AG10803 (cell line): ENCODE data around the gene FGF2.

Source experiments
- DNase-seq: peaks from one replicate; pipeline ENCODE4 v3.0.0; 2010; ENCODE audit warnings: low read depth
- H3K4me3 ChIP-seq: 2 replicates; pipeline ENCODE4 v1.5.1; 2011; ENCODE audit warnings: mild to moderate bottlenecking, low read length, control low read depth
- TF ChIP-seq, protein P1 (sequence below): conservative IDR thresholded peaks from 2 replicates; pipeline ENCODE4 v1.5.1; 2011; ENCODE audit warnings: mild to moderate bottlenecking, low read length, control low read depth, inconsistent platforms

The FGF2 gene

DNA sequence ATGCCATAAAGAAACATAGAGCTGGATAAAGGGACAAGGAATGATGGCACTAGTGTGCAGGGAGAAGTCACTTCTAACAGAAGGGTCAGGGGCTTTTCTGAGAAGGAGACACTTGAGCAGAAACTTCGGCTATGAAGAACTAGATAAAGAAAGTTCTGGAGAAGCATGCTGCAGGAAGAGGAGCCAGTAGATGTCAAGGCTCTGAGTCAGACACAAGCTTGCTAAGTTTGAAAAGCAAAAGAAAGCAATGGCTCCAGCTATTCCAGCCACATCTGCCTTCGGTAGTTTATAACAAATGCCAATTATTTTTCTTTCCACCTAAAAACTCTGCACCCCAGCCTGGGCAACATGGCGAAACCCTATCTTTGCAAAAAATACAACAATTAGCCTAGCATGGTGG lies 88.3 kb downstream of the FGF2 start:
- DNase-seq: peak; percentile 69
- no peak overlapping the region for H3K4me3 ChIP-seq
- TF ChIP-seq, protein P1, sequence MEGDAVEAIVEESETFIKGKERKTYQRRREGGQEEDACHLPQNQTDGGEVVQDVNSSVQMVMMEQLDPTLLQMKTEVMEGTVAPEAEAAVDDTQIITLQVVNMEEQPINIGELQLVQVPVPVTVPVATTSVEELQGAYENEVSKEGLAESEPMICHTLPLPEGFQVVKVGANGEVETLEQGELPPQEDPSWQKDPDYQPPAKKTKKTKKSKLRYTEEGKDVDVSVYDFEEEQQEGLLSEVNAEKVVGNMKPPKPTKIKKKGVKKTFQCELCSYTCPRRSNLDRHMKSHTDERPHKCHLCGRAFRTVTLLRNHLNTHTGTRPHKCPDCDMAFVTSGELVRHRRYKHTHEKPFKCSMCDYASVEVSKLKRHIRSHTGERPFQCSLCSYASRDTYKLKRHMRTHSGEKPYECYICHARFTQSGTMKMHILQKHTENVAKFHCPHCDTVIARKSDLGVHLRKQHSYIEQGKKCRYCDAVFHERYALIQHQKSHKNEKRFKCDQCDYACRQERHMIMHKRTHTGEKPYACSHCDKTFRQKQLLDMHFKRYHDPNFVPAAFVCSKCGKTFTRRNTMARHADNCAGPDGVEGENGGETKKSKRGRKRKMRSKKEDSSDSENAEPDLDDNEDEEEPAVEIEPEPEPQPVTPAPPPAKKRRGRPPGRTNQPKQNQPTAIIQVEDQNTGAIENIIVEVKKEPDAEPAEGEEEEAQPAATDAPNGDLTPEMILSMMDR: no peak

DNA sequence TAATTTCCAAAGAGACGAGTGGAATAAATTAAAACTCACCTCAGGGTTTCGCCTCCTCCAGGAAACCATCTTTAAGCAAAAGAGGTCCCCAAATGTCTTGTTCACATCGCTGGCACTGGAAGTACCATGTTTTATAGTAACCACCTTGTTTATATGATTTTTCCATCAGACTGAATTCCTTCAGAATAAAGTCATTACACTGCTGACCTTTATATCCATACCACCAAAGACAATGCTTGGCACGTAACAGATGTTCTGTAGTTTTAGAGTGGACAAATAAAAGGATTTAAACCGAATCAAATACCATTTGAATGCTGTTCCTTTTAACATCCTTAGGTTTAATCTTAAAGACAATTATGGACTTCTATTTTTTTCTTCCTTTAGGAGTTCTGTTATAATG lies 91.1 kb downstream of the FGF2 start:
- TF ChIP-seq, protein P1: no peak
- DNase-seq: no peak
- no peak overlapping the region for H3K4me3 ChIP-seq

DNA sequence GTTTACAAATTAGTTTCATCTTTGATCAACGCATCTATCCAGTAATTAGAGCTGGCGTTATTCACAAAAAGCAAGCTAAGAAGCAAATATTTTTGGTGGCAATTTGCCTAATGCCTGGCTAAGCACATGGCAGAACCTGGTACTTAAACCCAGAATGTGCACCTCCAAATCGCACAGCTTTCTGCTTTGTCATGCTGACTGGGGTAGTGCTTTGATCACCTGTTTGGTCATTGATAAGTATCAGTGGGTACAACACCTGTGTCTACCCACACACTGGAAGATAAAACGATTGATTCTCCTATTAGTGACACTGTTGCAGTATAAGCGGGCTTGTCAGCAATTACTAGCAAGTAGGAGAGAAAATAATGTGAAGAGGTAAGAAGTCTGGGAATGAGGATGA lies 93.8 kb downstream of the FGF2 start:
- no peak for DNase-seq
- TF ChIP-seq, protein P1: no peak
- no peak overlapping the region for H3K4me3 ChIP-seq

DNA sequence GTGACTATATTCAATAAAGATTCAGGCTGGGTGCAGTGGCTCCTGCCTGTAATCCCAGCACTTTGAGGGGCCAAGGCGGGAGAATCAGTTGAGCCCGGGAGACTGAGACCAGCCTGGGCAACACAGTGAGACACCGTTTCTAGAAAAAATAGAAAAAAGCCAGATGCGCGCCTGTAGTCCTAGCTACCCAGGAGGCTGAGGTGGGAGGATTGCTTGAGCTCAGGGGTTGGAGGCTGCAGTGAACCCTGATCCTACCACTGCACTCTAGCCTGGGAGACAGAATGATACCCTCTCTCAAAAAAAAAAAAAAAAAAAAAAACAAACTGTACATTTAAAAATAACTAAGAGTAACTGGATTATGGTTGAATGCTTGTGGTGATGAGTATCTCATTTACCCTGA lies 94.7 kb downstream of the FGF2 start:
- DNase-seq: no peak
- peak overlapping the region; percentile 84 for H3K4me3 ChIP-seq
- TF ChIP-seq, protein P1: no peak

DNA sequence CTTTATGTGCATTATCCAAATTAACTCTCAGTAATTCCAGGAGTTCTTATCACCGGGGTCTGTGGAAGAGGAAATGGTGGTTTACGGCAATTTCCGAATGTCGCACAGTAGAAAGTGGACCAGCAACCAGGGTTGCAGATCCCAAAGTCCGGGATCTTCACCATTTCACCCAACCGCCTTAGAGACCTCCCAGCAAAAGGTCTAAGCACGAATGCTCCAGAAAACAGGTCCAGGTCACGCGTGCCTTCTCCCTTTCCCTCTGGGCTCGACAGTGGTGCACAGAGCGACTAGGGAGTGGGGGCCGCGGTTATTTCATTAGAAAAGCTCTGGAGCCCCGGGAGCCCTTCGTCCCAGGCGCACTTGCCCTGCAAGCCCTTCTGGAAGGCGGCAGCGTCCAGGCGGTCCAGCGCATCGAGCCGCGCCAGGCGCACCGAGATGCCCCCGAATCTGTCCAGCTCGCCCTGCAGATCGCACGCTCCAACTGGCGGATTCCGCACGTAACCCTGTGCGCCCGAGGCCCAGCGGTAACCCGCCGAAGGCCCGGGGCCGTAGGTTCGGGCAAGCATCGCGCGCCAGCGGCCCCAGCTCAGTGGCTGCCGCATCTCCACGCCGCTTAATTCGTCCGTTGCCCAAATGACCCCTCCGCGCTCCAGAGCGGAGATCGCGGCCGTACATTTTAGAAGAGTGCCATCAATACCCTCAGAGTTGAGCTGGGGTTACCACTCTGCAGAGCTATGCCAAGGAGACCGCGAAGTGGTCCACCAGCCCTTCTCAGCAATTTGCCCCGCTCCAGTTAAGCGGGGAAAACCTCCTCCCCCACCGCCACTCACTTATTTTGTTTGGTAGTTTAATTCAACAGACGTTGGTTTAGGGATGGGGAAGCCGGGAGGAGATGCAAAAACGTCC lies 95.6 kb downstream of the FGF2 start, which contains the start of gene NUDT6:
Gene NUDT6, minus strand, starts transcription at position 627 of the 906 bp plus-strand sequence. Its CDS starts 25 bp downstream, at position 602.
- TF ChIP-seq, protein P1: no peak
- peak within 1 kb of the TSS; percentile 84 for H3K4me3 ChIP-seq
- DNase-seq: peak; percentile 69

DNA sequence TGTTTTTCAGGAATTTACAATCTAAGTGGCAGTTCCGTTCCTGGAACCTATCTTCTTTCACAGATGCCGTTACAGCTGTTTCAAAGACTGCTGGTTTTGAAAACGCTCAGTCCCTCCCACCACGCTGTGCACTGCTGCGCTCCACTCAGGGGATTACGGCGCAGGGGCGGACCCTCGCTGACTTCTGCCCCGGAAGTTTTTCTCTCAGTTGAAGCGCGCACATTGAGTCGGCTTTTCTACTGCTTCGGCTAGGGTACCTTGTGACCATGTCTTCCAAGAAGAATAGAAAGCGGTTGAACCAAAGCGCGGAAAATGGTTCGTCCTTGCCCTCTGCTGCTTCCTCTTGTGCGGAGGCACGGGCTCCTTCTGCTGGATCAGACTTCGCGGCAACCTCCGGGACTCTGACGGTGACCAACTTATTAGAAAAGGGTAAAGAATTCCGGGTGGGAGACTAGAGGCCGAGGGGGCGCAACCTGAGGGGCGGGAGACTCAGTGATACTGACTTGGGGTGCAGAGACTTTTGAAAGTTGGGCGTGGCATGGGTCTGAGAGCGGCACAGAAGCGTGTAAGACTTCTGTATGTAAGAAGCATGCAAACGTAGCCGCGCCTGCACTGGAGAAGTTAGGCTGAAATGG lies 96.4 kb downstream of the FGF2 start:
- H3K4me3 ChIP-seq: peak overlapping the region; percentile 84
- TF ChIP-seq, protein P1: 0 out of 2 replicates have a peak, but pooled peaks have one; percentile 9
- DNase-seq: peak; percentile 76
